C1 segment of cervical spinal cord (tissue), 14 donors: ENCODE results near the gene FAM149A.

ENCODE experiments used
- DNase-seq, 14 donors: peaks; one replicate each; lab custom pipeline; 2025; lab: John Stamatoyannopoulos, UW

Gene FAM149A

DNA sequence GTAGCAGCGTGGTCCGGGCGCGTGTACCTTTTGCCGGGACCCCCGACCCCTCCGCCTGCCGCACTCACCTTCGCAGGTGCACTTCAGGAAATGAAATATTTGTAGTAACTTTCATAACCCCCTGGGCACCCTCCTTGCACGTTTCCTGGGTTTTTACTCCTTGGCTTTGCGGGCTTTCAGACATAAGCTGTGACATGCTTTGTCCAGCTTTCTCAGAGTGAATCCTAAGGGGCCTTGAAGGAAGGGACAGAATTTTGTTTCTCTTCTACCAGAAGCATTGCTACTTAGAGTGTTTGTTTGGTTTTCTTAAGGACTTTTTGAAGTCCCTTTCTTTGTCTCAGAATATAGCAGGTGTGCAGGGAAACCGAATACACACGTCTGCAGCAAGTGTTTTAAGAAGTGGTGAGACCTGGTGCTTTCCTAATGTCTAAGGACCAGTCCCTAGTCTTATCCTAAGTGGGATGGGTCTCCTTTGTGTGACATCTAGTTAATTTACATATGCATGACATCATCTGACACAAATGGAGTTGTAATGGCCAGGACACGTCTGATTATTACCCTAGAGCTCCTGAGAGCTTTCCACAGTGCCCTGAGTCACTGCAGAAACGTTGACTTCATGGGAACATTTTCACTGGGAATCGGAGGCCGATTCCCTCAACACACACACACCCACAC, 1.3 kb downstream of the FAM149A start:
- no peak for DNase-seq

DNA sequence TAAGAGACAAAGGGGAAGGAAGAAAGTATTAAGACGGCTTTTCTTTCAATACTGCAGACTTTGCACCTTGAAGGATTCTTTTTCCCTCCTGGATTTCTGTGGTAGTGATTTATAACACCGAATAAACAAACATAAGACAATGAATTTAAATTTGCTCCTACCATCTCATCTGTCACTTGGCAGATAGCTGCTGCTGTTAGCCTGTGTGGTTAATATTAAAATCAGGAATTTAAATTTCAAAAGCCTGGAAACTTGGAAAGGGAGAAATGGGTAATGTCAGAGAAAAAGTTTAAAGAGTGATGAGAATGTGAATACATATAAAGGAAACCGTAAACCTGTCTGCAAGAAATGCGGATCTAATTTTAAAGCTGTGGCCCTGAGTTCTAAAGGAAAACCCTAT, 3.4 kb downstream of the FAM149A start:
- DNase-seq: no peak

DNA sequence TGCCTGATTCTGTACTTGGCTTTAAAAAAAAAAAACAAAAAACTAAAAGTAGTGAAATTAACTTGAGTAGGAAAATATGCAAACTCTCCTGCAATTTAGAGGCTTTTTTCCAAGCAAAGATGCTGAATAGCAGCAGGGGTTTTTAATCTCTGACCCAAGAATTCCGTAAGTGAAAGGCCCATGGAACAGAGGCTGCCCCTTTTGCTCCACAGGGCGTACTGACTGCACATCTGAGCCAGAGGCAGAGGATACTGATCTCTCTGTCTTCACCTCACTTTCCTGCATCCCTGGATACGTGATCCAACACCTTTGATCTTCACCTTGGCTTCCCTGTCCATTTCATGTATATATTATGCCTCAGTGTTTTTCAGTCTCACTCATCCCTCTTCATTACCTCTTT, 3.9 kb downstream of the FAM149A start:
- DNase-seq: no peak

DNA sequence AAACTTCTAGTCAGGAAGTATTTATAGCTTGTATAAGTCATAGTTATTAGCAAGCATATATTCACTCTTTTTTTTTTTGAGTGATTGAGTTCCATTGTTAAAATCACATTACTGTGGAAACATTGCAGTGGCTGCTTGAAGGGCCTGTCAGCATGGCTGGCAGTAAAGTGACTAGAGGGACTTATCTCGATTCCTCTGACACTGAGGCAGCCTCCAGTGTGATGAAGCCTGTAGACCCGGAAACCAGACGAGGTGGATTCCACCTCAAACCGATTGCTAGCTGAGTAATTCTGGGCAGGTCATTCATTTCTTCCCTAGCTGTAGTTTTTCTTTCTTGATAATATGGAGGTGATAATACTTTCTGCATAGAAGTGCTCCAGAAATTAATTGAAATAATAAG, 4.7 kb downstream of the FAM149A start:
- no peak for DNase-seq

- DNase-seq: no peak
Measured at GRCh38 chr4:186116697-186117096, 12.2 kb downstream of the FAM149A start.

- DNase-seq: no peak
Measured at GRCh38 chr4:186118582-186118981, 14.1 kb downstream of the FAM149A start.

- DNase-seq: no peak
Measured at GRCh38 chr4:186121057-186121456, 16.6 kb downstream of the FAM149A start.

DNA sequence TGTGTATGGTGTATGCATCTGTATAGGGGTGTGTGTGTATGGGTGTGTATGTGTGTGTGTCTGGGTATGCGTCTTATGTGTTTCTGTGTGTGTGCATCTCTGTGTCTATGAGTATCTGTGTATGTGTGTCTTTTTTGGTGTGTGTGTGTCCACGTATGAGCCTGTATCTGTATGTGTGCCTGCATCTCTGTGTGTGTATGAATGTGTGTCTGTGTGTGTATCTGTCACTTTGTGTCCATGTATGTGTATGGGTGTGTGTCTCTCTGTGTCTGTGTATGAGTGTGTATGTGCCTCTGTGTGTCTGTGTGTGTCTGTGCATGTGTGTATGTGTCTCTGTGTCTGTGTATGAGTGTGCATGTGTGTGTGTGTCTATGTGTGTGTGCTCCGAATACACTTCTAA, 24.3 kb downstream of the FAM149A start:
- no peak for DNase-seq

DNA sequence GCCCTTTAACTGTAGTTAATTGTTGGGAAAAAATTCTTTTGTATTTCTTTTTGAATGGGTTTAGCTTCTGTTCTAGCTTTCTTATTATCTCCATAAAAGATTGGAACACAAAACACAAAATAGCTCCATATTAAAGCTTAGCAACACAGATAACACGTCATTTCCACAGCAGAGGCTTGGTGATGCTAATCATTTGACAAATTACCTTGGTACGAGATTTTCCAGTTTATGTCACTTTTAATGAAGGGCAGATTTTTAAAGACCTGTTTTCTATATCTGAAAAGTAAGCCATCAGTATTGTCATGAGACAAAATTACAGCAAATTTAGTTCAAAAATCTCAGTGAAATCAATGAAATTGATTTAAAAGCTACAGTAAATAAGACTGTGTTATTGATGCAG, 27.4 kb downstream of the FAM149A start:
- no peak for DNase-seq

- DNase-seq: no peak
Measured at GRCh38 chr4:186132577-186133242, 28.2 kb downstream of the FAM149A start.

DNA sequence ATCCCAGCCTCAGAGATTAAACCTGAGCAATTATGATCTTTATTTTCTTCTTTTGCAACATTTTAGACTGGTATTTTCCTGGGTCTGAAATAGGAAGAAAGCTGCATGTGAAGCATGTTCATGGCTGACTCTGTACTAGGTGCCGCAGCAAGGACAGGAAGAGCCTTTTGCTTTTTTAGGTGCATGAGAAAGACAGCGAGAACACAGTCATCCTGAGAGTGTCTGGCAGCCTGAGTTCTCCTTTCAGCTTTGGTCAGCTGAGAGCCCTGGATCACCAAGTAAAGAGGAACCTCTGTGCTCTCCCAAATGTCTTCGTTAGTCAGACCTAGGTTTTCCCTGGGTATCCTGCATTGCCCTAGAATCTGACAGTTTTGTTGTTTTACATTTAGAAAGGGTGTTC, 29.8 kb downstream of the FAM149A start:
- DNase-seq: peak in 4 of 14 donors; percentile 22 to 57 (median 28)

- no peak for DNase-seq
Measured at GRCh38 chr4:186134861-186135260, 30.4 kb downstream of the FAM149A start.

GRCh38 chr4:186137196-186137794, 32.8 kb downstream of the FAM149A start:
- no peak for DNase-seq

- DNase-seq: peak in 10 of 14 donors; percentile 11 to 79 (median 49)
Measured at GRCh38 chr4:186144198-186144945, 39.9 kb downstream of the FAM149A start.

DNA sequence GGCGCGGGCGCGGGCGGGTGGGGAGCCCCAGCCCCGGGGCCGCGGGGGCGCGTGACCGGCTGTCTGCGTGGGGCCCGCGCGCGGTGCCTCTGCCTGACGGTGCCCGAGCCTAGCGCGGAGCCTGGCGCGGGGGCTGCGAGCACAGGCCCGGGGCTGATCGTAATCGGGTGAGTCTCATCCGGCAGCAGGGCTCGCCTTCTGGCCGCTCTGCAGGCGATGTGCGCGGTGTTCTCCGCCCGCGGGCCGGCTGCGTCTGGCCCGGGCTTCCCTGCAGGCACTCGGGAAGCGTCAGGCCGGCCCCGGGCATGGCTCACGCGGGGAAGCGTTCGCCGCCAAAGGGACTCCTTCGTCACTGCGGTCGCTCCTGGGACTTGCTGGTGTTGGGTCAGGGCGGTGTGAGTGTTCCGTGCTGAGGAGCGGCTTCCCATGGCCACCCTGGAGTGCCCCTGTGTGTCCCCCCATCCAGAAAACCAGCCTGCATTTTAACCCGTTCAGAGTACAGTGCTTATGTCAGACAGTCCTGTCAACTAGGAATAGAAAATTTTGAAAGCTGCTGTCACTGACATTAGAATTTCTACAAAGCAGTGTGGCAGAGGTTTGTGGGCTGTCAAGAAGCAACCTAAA, 40.6 kb downstream of the FAM149A start:
- peak in 11 of 14 donors; percentile 18 to 82 (median 49) for DNase-seq

GRCh38 chr4:186146458-186146857, 42.0 kb downstream of the FAM149A start:
- DNase-seq: peak in 1 of 14 donors; percentile 3

DNA sequence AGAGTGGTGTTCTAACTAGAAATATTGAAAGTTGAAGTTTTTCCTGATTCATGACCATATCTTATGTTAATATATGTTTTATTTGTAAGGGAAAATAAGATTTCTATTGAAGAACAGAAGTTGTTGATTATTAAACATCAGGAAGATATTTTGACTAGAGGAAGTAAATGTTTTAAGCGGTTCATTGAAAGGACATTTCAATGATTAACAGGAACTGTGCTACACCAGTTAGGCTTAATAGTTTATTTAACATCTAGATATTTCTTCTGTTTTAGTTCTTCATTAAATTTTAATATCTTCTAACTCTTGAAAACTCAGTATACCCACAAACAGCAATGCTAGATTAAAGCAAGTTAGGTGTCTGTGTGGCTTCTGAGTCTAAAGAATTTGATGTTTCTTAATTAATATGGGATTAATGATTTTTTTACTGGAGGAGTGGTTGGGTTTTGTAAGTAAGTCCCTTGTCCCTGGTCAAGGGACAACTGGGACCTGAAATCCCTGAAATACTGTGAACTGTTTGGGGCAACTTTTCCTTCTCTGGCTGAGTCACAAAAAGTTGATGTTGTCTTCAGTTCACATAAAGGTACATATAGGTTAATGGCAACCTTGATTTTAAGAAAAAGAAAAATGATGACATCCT, 44.0 kb downstream of the FAM149A start:
- DNase-seq: no peak

- peak in 3 of 14 donors; percentile 5 to 22 (median 8) for DNase-seq
Measured at GRCh38 chr4:186149872-186150271, 45.4 kb downstream of the FAM149A start.

DNA sequence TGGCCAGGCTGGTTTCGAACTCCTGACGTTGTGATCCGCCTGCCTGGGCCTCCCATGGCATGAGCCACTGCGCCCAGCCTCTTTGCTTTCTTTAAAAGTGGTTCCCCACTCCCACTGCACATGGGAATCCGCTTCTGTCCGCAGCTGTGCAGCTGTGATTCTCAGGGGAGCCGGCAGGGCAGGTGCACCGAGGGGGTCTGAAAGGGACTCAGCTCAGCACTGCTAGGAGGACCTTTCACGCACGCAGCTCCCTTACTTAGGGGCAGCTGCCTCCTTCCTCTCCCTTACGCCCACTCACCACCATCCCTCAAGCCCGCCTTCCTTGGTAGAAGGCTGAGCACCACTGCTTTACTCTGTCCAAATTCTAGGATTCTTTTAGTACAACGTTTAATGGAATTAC, 46.4 kb downstream of the FAM149A start:
- no peak for DNase-seq

- DNase-seq: no peak
Measured at GRCh38 chr4:186151499-186151898, 47.0 kb downstream of the FAM149A start.
